LHCN-M2 (cell line): ENCODE results near the gene TOP2A. TPM values are rescaled to one million over a fixed set of nuclear protein-coding genes. Genes with fewer than 3 reads are reported as not detected.

ENCODE experiments used
- DNase-seq: peaks from one replicate; pipeline ENCODE4 v3.0.0-alpha.2; 2012; ENCODE audit warnings: low read depth
- total RNA-seq: library from RNA; depleted of rRNA; stranded (reverse); fragments of >200 nt; gene quantifications from 2 replicates; pipeline ENCODE4 v1.2.3, GENCODE V29; 2014

Gene TOP2A
- total RNA-seq, 1 experiment from 2014 or later = 349 TPM

GRCh38 chr17:40453881-40454612 is 36.4 kb upstream of the TOP2A start:
- no peak for DNase-seq

- DNase-seq = no peak
Observed at GRCh38 chr17:40452921-40453378, 35.3 kb upstream of the TOP2A start.

- peak; percentile 76 for DNase-seq
Observed at GRCh38 chr17:40452216-40452787, 34.6 kb upstream of the TOP2A start.

GRCh38 chr17:40451420-40451819 is 33.7 kb upstream of the TOP2A start:
- DNase-seq = no peak

GRCh38 chr17:40450175-40450574 is 32.5 kb upstream of the TOP2A start:
- DNase-seq = no peak

- peak; percentile 49 for DNase-seq
Observed at GRCh38 chr17:40448639-40449261, 31.1 kb upstream of the TOP2A start.

GRCh38 chr17:40448213-40448638 is 30.5 kb upstream of the TOP2A start:
- DNase-seq = peak; percentile 59

GRCh38 chr17:40447806-40448205 is 30.1 kb upstream of the TOP2A start:
- no peak for DNase-seq

GRCh38 chr17:40447148-40447644 is 29.5 kb upstream of the TOP2A start:
- no peak for DNase-seq

- peak; percentile 75 for DNase-seq
Observed at GRCh38 chr17:40445751-40446468, 28.2 kb upstream of the TOP2A start.

GRCh38 chr17:40443988-40444899 is 26.5 kb upstream of the TOP2A start:
- DNase-seq = peak; percentile 21

- peak; percentile 74 for DNase-seq
Observed at GRCh38 chr17:40443196-40443987, 25.7 kb upstream of the TOP2A start, which contains the start of gene IGFBP4. Gene IGFBP4, plus strand, starts transcription at chr17:40443450. Its CDS starts 286 bp downstream, at chr17:40443736.

GRCh38 chr17:40442392-40443195 is 24.9 kb upstream of the TOP2A start:
- peak; percentile 31 for DNase-seq

GRCh38 chr17:40440166-40440565 is 22.5 kb upstream of the TOP2A start:
- no peak for DNase-seq

- DNase-seq = peak; percentile 38
Observed at GRCh38 chr17:40437095-40437732, 19.5 kb upstream of the TOP2A start.

GRCh38 chr17:40436636-40437035 is 18.9 kb upstream of the TOP2A start:
- DNase-seq = no peak

- no peak for DNase-seq
Observed at GRCh38 chr17:40433551-40434415, 16.1 kb upstream of the TOP2A start.
